Liver (tissue), 9 donors: ENCODE measurements around the gene FRMD4A. TPM values are rescaled to one million over a fixed set of nuclear protein-coding genes. Genes with fewer than 3 reads are reported as not detected.

Experiments
- DNase-seq: peaks from one replicate; pipeline ENCODE4 v3.0.0-alpha.2; 2017; ENCODE audit warnings: low spot score
- H3K27ac ChIP-seq, 2 donors: one replicate each; pipeline ENCODE4 v1.7.0; 2013; ENCODE audit warnings: inconsistent platforms in 2 of 2, low read length in 2 of 2, control low read depth in 1 of 2, low read depth in 1 of 2, mild to moderate bottlenecking in 1 of 2
- H3K27me3 ChIP-seq, 4 donors: one replicate each; pipeline versions ENCODE4 v1.6.1 to v1.7.0; 2013; ENCODE audit warnings: low read length in 3 of 4, inconsistent platforms in 1 of 4, mild to moderate bottlenecking in 1 of 4, moderate library complexity in 1 of 4; ENCODE audit not compliant: control insufficient read depth in 4 of 4, insufficient read depth in 4 of 4
- H3K36me3 ChIP-seq, 4 donors: one replicate each; pipeline versions ENCODE4 v1.6.1 to v1.7.0; 2013; ENCODE audit warnings: low read length in 3 of 4, mild to moderate bottlenecking in 3 of 4, low read depth in 1 of 4, moderate library complexity in 1 of 4; ENCODE audit not compliant: control insufficient read depth in 4 of 4, insufficient read depth in 3 of 4
- H3K4me1 ChIP-seq, 4 donors: one replicate each; pipeline versions ENCODE4 v1.6.1 to v1.7.0; 2013; ENCODE audit warnings: low read length in 3 of 4, mild to moderate bottlenecking in 3 of 4, moderate library complexity in 1 of 4; ENCODE audit not compliant: control insufficient read depth in 4 of 4, insufficient read depth in 4 of 4
- H3K4me3 ChIP-seq, 3 donors: one replicate each; pipeline versions ENCODE4 v1.6.1 to v1.7.0; 2013; ENCODE audit warnings: low read length in 3 of 3, control low read depth in 1 of 3, low read depth in 1 of 3, mild to moderate bottlenecking in 1 of 3
- H3K9ac ChIP-seq, 2 donors: one replicate each; pipeline ENCODE4 v1.7.0; 2013; ENCODE audit warnings: low read length in 2 of 2, mild to moderate bottlenecking in 2 of 2, moderate library complexity in 2 of 2, control low read depth in 1 of 2, low read depth in 1 of 2
- H3K9me3 ChIP-seq, 4 donors: one replicate each; pipeline versions ENCODE4 v1.6.1 to v1.7.0; 2013; ENCODE audit warnings: low read length in 3 of 4; ENCODE audit not compliant: control insufficient read depth in 4 of 4
- EGR1 ChIP-seq, 2 donors: IDR thresholded peaks; 2 replicates each; pipeline ENCODE4 v1.6.1; 2016 to 2018; ENCODE audit warnings: antibody characterized with exemption in 2 of 2, low read depth in 2 of 2
- FOXA1 ChIP-seq: IDR thresholded peaks from 2 replicates; pipeline ENCODE4 v1.6.1; 2016; ENCODE audit warnings: antibody characterized with exemption
- GABPA ChIP-seq, 2 donors: IDR thresholded peaks in 1 of 2; conservative IDR thresholded peaks in 1 of 2; 2 replicates each; pipeline ENCODE4 v1.6.1; 2016; ENCODE audit warnings: antibody characterized with exemption in 2 of 2, mild to moderate bottlenecking in 1 of 2, moderate library complexity in 1 of 2
- HNF4A ChIP-seq, 2 donors: conservative IDR thresholded peaks; 2 replicates each; pipeline ENCODE4 v1.6.1; 2016; ENCODE audit warnings: antibody characterized with exemption in 2 of 2, mild to moderate bottlenecking in 2 of 2
- HNF4G ChIP-seq: IDR thresholded peaks from 2 replicates; pipeline ENCODE4 v1.6.1; 2016; ENCODE audit warnings: antibody characterized with exemption
- JUND ChIP-seq, 2 donors: IDR thresholded peaks; 2 replicates each; pipeline ENCODE4 v1.6.1; 2016; ENCODE audit warnings: antibody characterized with exemption in 2 of 2
- NR2F2 ChIP-seq: IDR thresholded peaks from 2 replicates; pipeline ENCODE4 v1.6.1; 2016; ENCODE audit warnings: antibody characterized with exemption
- RAD21 ChIP-seq, 2 donors: IDR thresholded peaks; 2 replicates each; pipeline ENCODE4 v1.6.1; 2016; ENCODE audit warnings: antibody characterized with exemption in 2 of 2, mild to moderate bottlenecking in 2 of 2
- REST ChIP-seq: IDR thresholded peaks from 2 replicates; pipeline ENCODE4 v1.6.1; 2016; ENCODE audit warnings: antibody characterized with exemption, mild to moderate bottlenecking
- RXRA ChIP-seq, 2 donors: IDR thresholded peaks; 2 replicates each; pipeline ENCODE4 v1.6.1; 2017 to 2018; ENCODE audit warnings: antibody characterized with exemption in 2 of 2, mild to moderate bottlenecking in 1 of 2
- SP1 ChIP-seq: IDR thresholded peaks from 2 replicates; pipeline ENCODE4 v1.6.1; 2018; ENCODE audit warnings: antibody characterized with exemption, mild to moderate bottlenecking
- TAF1 ChIP-seq: conservative IDR thresholded peaks from 2 replicates; pipeline ENCODE4 v1.6.1; 2016; ENCODE audit warnings: antibody characterized with exemption, mild to moderate bottlenecking
- YY1 ChIP-seq: IDR thresholded peaks from 2 replicates; pipeline ENCODE4 v1.6.1; 2016; ENCODE audit warnings: antibody characterized with exemption, mild to moderate bottlenecking
- ZBTB33 ChIP-seq: IDR thresholded peaks from 2 replicates; pipeline ENCODE4 v1.6.1; 2016; ENCODE audit warnings: antibody characterized with exemption
- WGBS: extraction: QIAGEN DNeasy Blood & Tissue Kit; methylation state at CpG from one replicate; pipeline ENCODE4 v1.1.7; 2013; 5-methylcytosine and 5-hydroxymethylcytosine counted together
- polyA plus RNA-seq, 2 donors: library from polyadenylated mRNA; stranded (reverse) in 1 of 2; unstranded in 1 of 2; fragments of 200-250 nt in 1 of 2; fragments of >200 nt in 1 of 2; fragmentation: Nextera tagmentation in 1 of 2; extraction: Ambion mirVana in 1 of 2; gene quantifications; one replicate each; pipeline versions ENCODE4 v1.2.1 to v1.2.3, GENCODE V29; 2013 to 2015
- total RNA-seq, 2 donors: library from RNA; depleted of rRNA; stranded (reverse); fragments of >200 nt; gene quantifications; one replicate each; pipeline ENCODE4 v1.2.3, GENCODE V29; 2014
- TF ChIP-seq, protein P1 (sequence below): IDR thresholded peaks from 2 replicates; pipeline ENCODE4 v1.6.1; 2016; ENCODE audit warnings: antibody characterized with exemption
- TF ChIP-seq, protein P2 (sequence below): IDR thresholded peaks from 2 replicates; pipeline ENCODE4 v1.6.1; 2016; ENCODE audit warnings: antibody characterized with exemption
- TF ChIP-seq, protein P3 (sequence below): fragments of 150-350 bp; IDR thresholded peaks from 2 replicates; pipeline ENCODE4 v1.5.1; 2017; ENCODE audit warnings: improper control_type of control experiment, low read depth, low read length; ENCODE audit not compliant: missing input control
- donor health status: healthy.
- donor health status: healthy.
- donor health status: healthy.
- donor health status: healthy.
- donor health status: healthy.

The FRMD4A gene
- total and polyA plus RNA-seq, 4 donors, result 8.2 to 34.3 (median 13.1) TPM

DNA sequence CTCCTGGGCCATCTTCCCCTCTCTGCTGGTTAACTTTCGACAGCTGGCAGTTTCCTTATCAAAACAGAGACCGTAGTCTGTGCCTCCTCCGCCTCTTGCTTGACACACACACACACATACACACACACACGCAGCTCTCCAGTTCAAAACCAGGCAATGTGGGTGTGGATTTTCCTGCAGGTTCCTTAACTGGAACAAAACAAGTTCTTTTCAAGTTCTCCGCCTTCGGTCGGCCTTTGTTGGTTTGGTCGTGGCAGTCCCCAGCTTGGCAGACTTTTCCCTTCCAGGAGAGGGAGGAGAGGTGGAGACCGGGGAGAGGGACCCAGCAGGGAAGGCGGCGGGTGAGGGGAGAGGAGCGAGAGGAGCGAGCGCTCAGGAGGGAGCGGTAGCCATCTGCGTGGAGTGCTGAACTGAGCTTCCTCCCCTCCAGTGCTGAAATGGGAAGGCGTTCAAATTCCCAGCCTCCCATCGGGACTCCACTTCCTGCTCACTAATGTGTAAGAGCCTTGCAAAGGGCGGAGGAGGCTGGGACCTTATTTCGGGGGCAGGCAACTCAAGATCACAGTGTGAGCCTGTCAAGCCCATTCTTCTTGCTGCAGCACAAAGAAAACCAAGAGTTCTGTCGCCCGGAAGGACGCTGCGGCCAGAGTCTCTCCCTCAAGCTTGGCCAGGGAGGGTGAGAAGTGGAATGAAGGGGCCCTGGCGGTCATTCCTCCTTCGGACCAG lies 623.4 kb downstream of the FRMD4A start:
- Histone ChIP-seq H3K4me1 (peaks cover 3 to 58% (median 36%) of the 10 kb centered on the region in 4 donors), H3K27me3 (no peaks in the 10 kb centered on the region), H3K9me3 (no peaks in the 10 kb centered on the region), H3K9ac (peak overlapping the region; percentile 37 to 63), H3K4me3 (peak overlapping the region; percentile 62 to 86 (median 79)), H3K27ac (peak overlapping the region; percentile 58 to 76), H3K36me3 (no peaks in the 10 kb centered on the region)
- TF ChIP-seq RXRA (IDR thresholded peaks at IDR 0.05), result peak; percentile 62 to 77
- peak; percentile 99 for TF ChIP-seq REST
- peak; percentile 72 for TF ChIP-seq YY1
- TF ChIP-seq RAD21 (IDR thresholded peaks at IDR 0.05), result peak in 1 of 2 donors; percentile 61
- peak; percentile 61 for TF ChIP-seq TAF1
- TF ChIP-seq HNF4A (conservative IDR thresholded peaks at IDR 0.05), result peak; percentile 5 to 8
- peak; percentile 89 for TF ChIP-seq NR2F2
- peak; percentile 19 for TF ChIP-seq SP1
- TF ChIP-seq, protein P1, sequence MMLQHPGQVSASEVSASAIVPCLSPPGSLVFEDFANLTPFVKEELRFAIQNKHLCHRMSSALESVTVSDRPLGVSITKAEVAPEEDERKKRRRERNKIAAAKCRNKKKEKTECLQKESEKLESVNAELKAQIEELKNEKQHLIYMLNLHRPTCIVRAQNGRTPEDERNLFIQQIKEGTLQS, result no peak
- no peak for TF ChIP-seq EGR1 (IDR thresholded peaks at IDR 0.05; ENCODE audit: low read depth in 2 of 2)
- TF ChIP-seq GABPA (IDR thresholded peaks at IDR 0.05 in 1 of 2, conservative IDR thresholded peaks at IDR 0.05 in 1 of 2), result no peak
- no peak for TF ChIP-seq JUND (IDR thresholded peaks at IDR 0.05)
- TF ChIP-seq, protein P2, sequence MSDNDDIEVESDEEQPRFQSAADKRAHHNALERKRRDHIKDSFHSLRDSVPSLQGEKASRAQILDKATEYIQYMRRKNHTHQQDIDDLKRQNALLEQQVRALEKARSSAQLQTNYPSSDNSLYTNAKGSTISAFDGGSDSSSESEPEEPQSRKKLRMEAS, result peak; percentile 83
- DNase-seq, result peak; percentile 78
- WGBS, result 4% methylated on average over 26 of the region's 26 CpGs

DNA sequence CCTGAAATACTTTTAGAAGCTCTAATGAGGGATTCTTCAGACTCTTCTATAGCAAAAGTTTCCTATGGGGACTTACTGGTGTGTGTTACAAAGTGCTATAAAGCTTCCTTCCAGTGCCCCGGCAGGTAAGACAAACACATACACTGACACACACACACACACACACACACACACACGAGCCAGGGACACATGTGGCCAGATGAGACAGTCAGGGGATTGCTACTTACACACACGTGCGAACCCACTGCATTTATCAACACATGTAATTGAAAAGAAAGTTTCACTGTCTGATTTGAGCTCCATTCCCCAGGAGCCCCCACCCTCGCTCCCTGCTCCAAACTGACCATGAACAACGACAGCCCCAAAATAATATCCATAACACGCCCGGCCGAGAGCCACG lies 624.1 kb downstream of the FRMD4A start:
- H3K27ac ChIP-seq, result peak overlapping the region; percentile 58 to 76
- TF ChIP-seq GABPA (IDR thresholded peaks at IDR 0.05 in 1 of 2, conservative IDR thresholded peaks at IDR 0.05 in 1 of 2), result no peak
- TF ChIP-seq, protein P2, result no peak
- TF ChIP-seq, protein P3, sequence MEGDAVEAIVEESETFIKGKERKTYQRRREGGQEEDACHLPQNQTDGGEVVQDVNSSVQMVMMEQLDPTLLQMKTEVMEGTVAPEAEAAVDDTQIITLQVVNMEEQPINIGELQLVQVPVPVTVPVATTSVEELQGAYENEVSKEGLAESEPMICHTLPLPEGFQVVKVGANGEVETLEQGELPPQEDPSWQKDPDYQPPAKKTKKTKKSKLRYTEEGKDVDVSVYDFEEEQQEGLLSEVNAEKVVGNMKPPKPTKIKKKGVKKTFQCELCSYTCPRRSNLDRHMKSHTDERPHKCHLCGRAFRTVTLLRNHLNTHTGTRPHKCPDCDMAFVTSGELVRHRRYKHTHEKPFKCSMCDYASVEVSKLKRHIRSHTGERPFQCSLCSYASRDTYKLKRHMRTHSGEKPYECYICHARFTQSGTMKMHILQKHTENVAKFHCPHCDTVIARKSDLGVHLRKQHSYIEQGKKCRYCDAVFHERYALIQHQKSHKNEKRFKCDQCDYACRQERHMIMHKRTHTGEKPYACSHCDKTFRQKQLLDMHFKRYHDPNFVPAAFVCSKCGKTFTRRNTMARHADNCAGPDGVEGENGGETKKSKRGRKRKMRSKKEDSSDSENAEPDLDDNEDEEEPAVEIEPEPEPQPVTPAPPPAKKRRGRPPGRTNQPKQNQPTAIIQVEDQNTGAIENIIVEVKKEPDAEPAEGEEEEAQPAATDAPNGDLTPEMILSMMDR, result no peak
- no peak for TF ChIP-seq SP1
- TF ChIP-seq EGR1 (IDR thresholded peaks at IDR 0.05; ENCODE audit: low read depth in 2 of 2), result no peak
- no peak for TF ChIP-seq REST
- TF ChIP-seq FOXA1, result no peak
- no peak for TF ChIP-seq HNF4A (conservative IDR thresholded peaks at IDR 0.05)
- TF ChIP-seq JUND (IDR thresholded peaks at IDR 0.05), result no peak
- TF ChIP-seq HNF4G, result no peak
- TF ChIP-seq NR2F2, result no peak
- TF ChIP-seq RXRA (IDR thresholded peaks at IDR 0.05), result no peak
- no peak for TF ChIP-seq ZBTB33
- no peak for TF ChIP-seq RAD21 (IDR thresholded peaks at IDR 0.05)
- no peak for TF ChIP-seq YY1
- TF ChIP-seq, protein P1, result no peak
- no peak for TF ChIP-seq TAF1

More for the DNA sequence above, 624.1 kb downstream of the FRMD4A start:
- Histone ChIP-seq H3K4me3 (peak overlapping the region; percentile 62 to 86 (median 79)), H3K27me3 (no peaks in the 10 kb centered on the region), H3K4me1 (peaks cover 3 to 65% (median 42%) of the 10 kb centered on the region in 4 donors), H3K9me3 (no peaks in the 10 kb centered on the region), H3K36me3 (no peaks in the 10 kb centered on the region), H3K9ac (peak overlapping the region in 1 of 2 donors; percentile 63)
- 22% methylated on average over 10 of the region's 10 CpGs for WGBS
- no peak for DNase-seq
